GM12878 (cell line): ENCODE data around the gene CCDC91. TPM values are rescaled to one million over a fixed set of nuclear protein-coding genes. Genes with fewer than 3 reads are reported as not detected.

ENCODE experiments used
- ATAC-seq: fragments of 200-7000 bp; cut with Tn5 transposase; 3 replicates; pipeline ENCODE4 v1.9.1; 2020; ENCODE audit warnings: mild to moderate bottlenecking, moderate library complexity
- BruUV-seq: library from RNA; stranded (reverse); fragments of 400-500 nt; replicated peaks from 2 replicates; lab custom pipeline; 2021; lab: Mats Ljungman, UMichigan
- CTCF ChIA-PET: fragments of 300-600 bp; sonication (Branson Sonifier 250); formaldehyde crosslinking; extraction: SDS; loops from one replicate; lab custom pipeline; 2021; ENCODE audit warnings: inconsistent platforms; lab: Yijun Ruan, JAX
- POLR2A ChIA-PET: fragments of 350-600 bp; formaldehyde crosslinking; extraction: SDS; loops from one replicate; lab custom pipeline; 2021; ENCODE audit warnings: inconsistent platforms; lab: Charles Lee
- RAD21 ChIA-PET: fragments of 300-600 bp; sonication (Branson Sonifier 250); formaldehyde crosslinking; loops from one replicate; lab custom pipeline; 2023; ENCODE audit warnings: antibody characterized with exemption; ENCODE audit not compliant: unreplicated experiment; lab: Charles Lee
- SMC1A ChIA-PET: fragments of 300-600 bp; sonication (Branson Sonifier 250); formaldehyde crosslinking; loops from one replicate; lab custom pipeline; 2023; ENCODE audit not compliant: unreplicated experiment, uncharacterized antibody; lab: Charles Lee
- DNase-seq: peaks from one replicate; pipeline ENCODE4 v3.0.0-alpha.2; 2011; ENCODE audit warnings: low read depth, low spot score
- FAIRE-seq: peaks from 3 replicates; lab custom pipeline; 2011; peaks lifted over from hg19 to GRCh38; lab: Jason Lieb, UNC
- H2AFZ ChIP-seq: 2 replicates; pipeline ENCODE4 v1.6.0; 2011; ENCODE audit warnings: low read depth, low read length, control low read depth; ENCODE audit not compliant: control insufficient read depth
- H3K27ac ChIP-seq: 2 replicates; pipeline ENCODE4 v1.5.1; 2011; ENCODE audit warnings: control low read depth; ENCODE audit not compliant: control insufficient read depth, insufficient read depth
- H3K27me3 ChIP-seq, 2 experiments: replicated peaks in 1 of 2; 2 replicates each; pipeline versions ENCODE4 v1.6.0 to v1.6.1; 2011; ENCODE audit warnings: low read length in 1 of 2; ENCODE audit not compliant: control insufficient read depth in 2 of 2, insufficient read depth in 2 of 2
- H3K36me3 ChIP-seq, 2 experiments: 2 replicates each; pipeline ENCODE4 v1.5.1; 2011; ENCODE audit warnings: low read length in 1 of 2; ENCODE audit not compliant: control insufficient read depth in 2 of 2, insufficient read depth in 2 of 2
- H3K4me1 ChIP-seq: 2 replicates; pipeline ENCODE4 v1.6.1; 2011; ENCODE audit warnings: mild to moderate bottlenecking, low read length, moderate library complexity, mixed read lengths; ENCODE audit not compliant: control insufficient read depth, insufficient read depth
- H3K4me2 ChIP-seq: 2 replicates; pipeline ENCODE4 v1.6.0; 2011; ENCODE audit warnings: control low read depth; ENCODE audit not compliant: control insufficient read depth, insufficient read depth
- H3K4me3 ChIP-seq: fragments of 200-600 bp; sonication (generic); 2 replicates; pipeline ENCODE4 v1.5.1; 2016
- H3K79me2 ChIP-seq: 2 replicates; pipeline ENCODE4 v1.6.0; 2011; ENCODE audit warnings: low read length; ENCODE audit not compliant: control insufficient read depth, insufficient read depth
- H3K9ac ChIP-seq: 2 replicates; pipeline ENCODE4 v1.8.0; 2011; ENCODE audit warnings: low read length, control low read depth, mixed read lengths; ENCODE audit not compliant: control insufficient read depth, insufficient read depth
- H3K9me3 ChIP-seq: replicated peaks from 3 replicates; pipeline ENCODE4 v1.5.1; 2011; ENCODE audit warnings: mild to moderate bottlenecking, low read length; ENCODE audit not compliant: control insufficient read depth, insufficient read depth
- H4K20me1 ChIP-seq: 2 replicates; pipeline ENCODE4 v1.6.0; 2011; ENCODE audit not compliant: control insufficient read depth, insufficient read depth
- ATF2 ChIP-seq: IDR thresholded peaks from 2 replicates; pipeline ENCODE4 v1.6.1; 2012; ENCODE audit warnings: low read length, inconsistent platforms
- CBX5 ChIP-seq: sonication (generic); IDR thresholded peaks from 2 replicates; pipeline ENCODE4 v1.6.1; 2016; ENCODE audit warnings: low read depth, moderate library complexity, mild to moderate bottlenecking, inconsistent platforms
- CTCF ChIP-seq, 3 experiments: IDR thresholded peaks in 2 of 3; conservative IDR thresholded peaks in 1 of 3; 2 replicates each; pipeline ENCODE4 v1.5.1; 2011; ENCODE audit warnings: low read depth in 3 of 3, low read length in 3 of 3, mild to moderate bottlenecking in 3 of 3, control low read depth in 2 of 3, moderate library complexity in 2 of 3, inconsistent platforms in 1 of 3, mixed read lengths in 1 of 3; ENCODE audit not compliant: control insufficient read depth in 2 of 3, insufficient read depth in 1 of 3; ENCODE audit errors: extremely low read depth in 1 of 3
- IRF3 ChIP-seq: fragments of 450-650 bp; IDR thresholded peaks from 2 replicates; pipeline ENCODE4 v1.6.1; 2014; ENCODE audit warnings: mild to moderate bottlenecking
- MYC ChIP-seq: IDR thresholded peaks from 2 replicates; pipeline ENCODE4 v1.6.1; 2011; ENCODE audit warnings: mild to moderate bottlenecking, low read length, moderate library complexity, inconsistent platforms; ENCODE audit not compliant: insufficient read depth, insufficient replicate concordance, insufficient read length, severe bottlenecking
- POLR2AphosphoS2 ChIP-seq: IDR thresholded peaks from 2 replicates; pipeline ENCODE4 v1.6.1; 2011; ENCODE audit warnings: low read depth, mild to moderate bottlenecking, low read length, improper control_type of control experiment, moderate library complexity
- REST ChIP-seq: IDR thresholded peaks from 2 replicates; pipeline ENCODE4 v1.6.1; 2012; ENCODE audit warnings: mild to moderate bottlenecking, low read depth, low read length
- RUNX3 ChIP-seq: IDR thresholded peaks from 2 replicates; pipeline ENCODE4 v1.6.1; 2012; ENCODE audit warnings: low read length, inconsistent platforms
- ZNF24 ChIP-seq: fragments of 450-650 bp; IDR thresholded peaks from 2 replicates; pipeline ENCODE4 v1.6.1; 2017; ENCODE audit warnings: antibody characterized with exemption, mild to moderate bottlenecking
- ZNF592 ChIP-seq: fragments of 450-650 bp; IDR thresholded peaks from 2 replicates; pipeline ENCODE4 v1.6.1; 2017; ENCODE audit warnings: mild to moderate bottlenecking, moderate library complexity
- WGBS: methylation state at CpG from one replicate; pipeline ENCODE4 v1.1.6; 2016; ENCODE audit warnings: low lambda C conversion rate; ENCODE audit not compliant: insufficient replicate concordance, insufficient coverage; ENCODE audit errors: missing lambda C conversion rate; 5-methylcytosine and 5-hydroxymethylcytosine counted together
- in situ Hi-C: fragments of 300-500 bp; cut with MboI; formaldehyde crosslinking; loops from 9 replicates; pipeline ENCODE4 v1.14.3; 2018; ENCODE audit warnings: mixed read lengths
- intact Hi-C: fragments of 100-400 bp; cut with micrococcal nuclease; formaldehyde crosslinking; loops from one replicate; pipeline ENCODE4 v1.14.2; 2022; ENCODE audit not compliant: unreplicated experiment
- polyA plus RNA-seq, 11 experiments: library from polyadenylated mRNA; depleted of rRNA in 4 of 11; unstranded in 6 of 11; stranded (reverse) in 5 of 11; fragments of >200 nt; fragmentation: Nextera tagmentation in 4 of 11; fragmentation: Illumina TruSeq in 1 of 11; extraction: Ambion mirVana in 4 of 11; extraction: Trizol in 1 of 11; gene quantifications; 1 replicate in 1 of 11; 2 replicates in 10 of 11; pipeline versions ENCODE4 v1.2.1 to v1.2.3, GENCODE V29; 2011 to 2016; ENCODE audit warnings: inconsistent platforms in 2 of 11, missing spikeins in 2 of 11, low read depth in 1 of 11
- total RNA-seq, 4 experiments: library from RNA; depleted of rRNA in 3 of 4; stranded (reverse); fragments of >200 nt in 3 of 4; fragmentation: Illumina TruSeq in 1 of 4; extraction: Trizol in 1 of 4; gene quantifications; 2 replicates each; pipeline versions ENCODE4 v1.2.1 to v1.2.3, GENCODE V29; 2013 to 2021

CCDC91 gene
- total and polyA plus RNA-seq, 10 of the 15 experiments (the other 5 are each of a cell fraction or from before 2014, with no cell fraction given) = 6.1 to 24.9 (median 16.5) TPM

- no peak overlapping the region for H2AFZ ChIP-seq
- WGBS = 97% methylated on average over 4 of the region's 4 CpGs
- H3K27me3 ChIP-seq = no peaks in the 10 kb centered on the region
- ChIA-PET SMC1A (no interaction called here), RAD21 (no interaction called here), POLR2A (no interaction called here), CTCF (interaction anchor here (0.9 kb wide), 1 partner anchor 12 kb away, joined by 4 read pairs; no protein-coding TSS in a partner anchor)
- FAIRE-seq = no peak
- no peaks in the 10 kb centered on the region for H3K9me3 ChIP-seq
- H4K20me1 ChIP-seq = no peaks in the 10 kb centered on the region
- H3K27ac ChIP-seq = no peak overlapping the region
- no peak for DNase-seq
- intact Hi-C loops = no loop called here
- H3K4me1 ChIP-seq = no peaks in the 10 kb centered on the region
- no TSS peak for BruUV-seq
- no peak overlapping the region for H3K9ac ChIP-seq
- no peaks in the 10 kb centered on the region for H3K79me2 ChIP-seq
- no peaks in the 10 kb centered on the region; a peak in 1 of 4 replicates for H3K36me3 ChIP-seq
- ATAC-seq = no peak
- in situ Hi-C loops = no loop called here
- no peak overlapping the region for H3K4me2 ChIP-seq
- no peak overlapping the region for H3K4me3 ChIP-seq
- no peak for TF ChIP-seq CBX5
- no peak for TF ChIP-seq ATF2
- no peak for TF ChIP-seq IRF3
- TF ChIP-seq RUNX3 = no peak
- TF ChIP-seq ZNF24 = no peak
- no peak for TF ChIP-seq POLR2AphosphoS2
- TF ChIP-seq MYC = no peak
- no peak for TF ChIP-seq REST
- no peak for TF ChIP-seq CTCF (IDR thresholded peaks at IDR 0.05 in 2 of 3, conservative IDR thresholded peaks at IDR 0.05 in 1 of 3; ENCODE audit: control insufficient read depth in 2 of 3, extremely low read depth in 1 of 3, insufficient read depth in 1 of 3, low read depth in 3 of 3, low read length in 3 of 3)
- TF ChIP-seq ZNF592 = no peak
Observed at GRCh38 chr12:28453686-28454085, 263.4 kb downstream of the CCDC91 start.
